HG02571 (cell line): ENCODE measurements around the gene LACRT.

Experiments
- ATAC-seq: cut with Tn5 transposase; IDR thresholded peaks from one replicate; pipeline ENCODE4 v1.9.1; 2021; ENCODE audit warnings: mild to moderate bottlenecking, moderate library complexity; ENCODE audit not compliant: unreplicated experiment

LACRT gene

DNA sequence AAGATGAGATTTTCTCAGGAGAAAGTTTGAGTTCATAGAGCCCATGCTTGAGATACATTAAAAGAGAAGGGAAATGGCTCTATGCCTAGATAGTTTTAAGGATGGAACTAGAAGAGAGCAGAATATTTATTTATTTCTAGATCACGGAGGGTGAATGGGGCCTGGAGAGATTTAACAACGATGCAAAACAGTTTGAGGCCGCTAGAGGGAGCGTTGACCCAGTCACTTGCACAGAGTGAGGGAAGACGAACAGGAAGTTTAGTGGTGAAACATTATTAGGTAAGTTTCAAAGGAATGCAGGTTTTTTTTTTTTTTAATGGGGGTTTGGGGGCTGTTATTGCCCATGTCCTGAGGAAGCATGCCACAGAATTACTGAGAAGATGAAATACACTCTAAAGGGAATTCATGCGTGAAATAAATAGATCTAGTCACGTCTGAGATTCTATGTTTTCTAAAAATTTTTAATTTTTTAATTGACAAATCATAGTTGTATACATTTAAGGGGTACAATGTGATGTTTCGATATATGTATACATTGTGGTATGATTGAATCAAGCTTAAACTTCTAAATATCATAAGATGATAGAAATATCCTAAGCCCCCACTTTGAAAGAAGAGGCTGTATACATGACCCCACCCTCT, 31.4 kb downstream of the LACRT start:
- peak; percentile 80 for ATAC-seq

DNA sequence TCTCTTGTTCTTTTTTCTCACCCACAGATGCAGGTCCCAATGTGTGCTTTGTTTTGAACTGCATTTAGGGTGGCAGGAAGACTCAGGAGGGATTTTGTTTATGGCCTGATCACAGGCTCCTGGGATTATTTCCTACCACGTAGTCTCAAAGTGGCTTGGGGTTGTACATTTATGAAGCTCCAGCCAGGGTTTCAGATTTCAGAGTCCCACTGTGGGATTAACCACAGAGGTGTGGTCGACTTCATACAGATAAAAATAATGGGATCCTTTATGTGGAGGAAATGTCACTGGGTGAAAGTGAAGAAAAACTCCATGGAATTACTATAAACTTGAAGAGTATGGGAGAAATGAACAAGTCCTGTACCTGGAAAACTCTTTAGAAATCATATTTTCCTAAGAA, 32.0 kb downstream of the LACRT start:
- no peak for ATAC-seq

DNA sequence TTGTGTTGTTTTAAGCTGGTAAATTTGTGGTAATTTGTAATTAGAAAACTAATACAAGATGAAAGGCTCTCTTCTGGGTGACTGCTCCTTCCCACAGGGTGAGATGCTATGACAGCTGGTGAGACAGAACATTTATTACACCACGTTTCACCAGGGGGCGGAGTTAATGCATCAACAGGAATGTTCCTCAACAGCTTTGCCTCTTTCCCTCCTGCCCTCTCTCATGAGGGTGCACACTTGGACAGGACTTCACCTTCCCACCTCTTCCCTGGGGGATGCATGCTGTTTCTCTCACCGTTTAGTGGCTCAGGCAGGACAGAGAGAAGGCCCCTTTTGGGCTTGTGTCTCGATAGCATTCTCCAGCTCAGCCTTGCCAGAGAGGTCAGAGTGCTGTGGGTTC, 32.9 kb downstream of the LACRT start:
- ATAC-seq, result no peak

DNA sequence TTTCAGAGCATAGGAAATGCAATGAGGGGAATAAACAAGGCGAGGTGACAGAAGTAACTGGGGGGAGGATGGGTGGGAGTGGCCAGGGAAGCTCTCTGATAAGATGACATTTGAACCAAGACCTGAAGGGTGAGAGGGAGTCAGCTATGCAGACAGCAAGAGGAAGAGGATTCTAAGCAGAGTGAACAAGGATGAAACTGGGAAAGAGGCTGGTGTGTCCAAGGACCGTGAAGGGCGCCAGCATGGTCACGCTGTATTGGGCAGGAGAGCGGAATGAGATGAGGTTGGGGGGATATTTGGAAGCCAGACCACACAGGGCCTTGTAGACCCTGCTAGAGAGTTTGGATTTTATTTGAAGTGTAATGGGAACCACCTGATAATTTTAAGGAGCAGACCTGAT, 35.7 kb downstream of the LACRT start:
- no peak for ATAC-seq

DNA sequence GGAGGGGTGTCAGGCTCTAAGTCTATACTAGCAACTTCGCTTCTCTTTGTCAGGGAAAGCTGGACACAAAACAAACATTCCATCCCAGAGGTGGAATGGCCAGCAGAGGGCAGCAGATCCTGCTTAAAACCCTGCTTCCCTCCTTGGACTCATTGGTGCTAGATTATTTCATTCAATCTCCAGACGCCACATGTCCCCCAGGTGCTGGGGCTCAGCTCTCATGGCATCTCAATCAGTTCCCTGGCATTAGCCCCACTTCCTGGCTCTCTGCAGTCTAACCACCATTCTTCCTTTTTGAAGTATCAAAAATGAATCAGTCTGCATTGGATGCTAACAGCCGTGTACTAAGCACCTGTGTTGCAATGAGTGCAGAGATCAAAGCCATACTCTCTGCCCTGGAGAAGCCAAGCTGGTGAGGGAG, 38.2 kb downstream of the LACRT start:
- no peak for ATAC-seq

DNA sequence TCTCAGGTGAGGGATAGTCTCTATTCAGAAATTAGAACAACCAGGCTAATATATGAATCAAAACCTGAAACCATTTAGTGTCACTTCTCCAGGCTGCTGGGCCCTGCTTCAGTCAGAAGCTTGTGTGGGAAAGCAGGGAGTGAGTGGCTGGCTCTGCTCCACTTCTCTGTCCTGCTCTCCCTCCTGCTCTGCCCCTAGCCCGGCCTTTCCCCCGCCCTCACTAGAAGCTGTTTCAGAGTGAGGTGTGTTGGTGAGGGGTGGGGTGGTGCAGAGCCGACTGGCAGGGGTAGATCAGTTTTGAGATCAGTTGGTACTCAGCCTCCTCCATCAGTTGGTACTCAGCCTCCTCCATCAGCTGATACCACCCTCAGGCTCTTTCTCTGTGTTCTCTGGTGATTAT, 39.2 kb downstream of the LACRT start:
- ATAC-seq, result no peak

DNA sequence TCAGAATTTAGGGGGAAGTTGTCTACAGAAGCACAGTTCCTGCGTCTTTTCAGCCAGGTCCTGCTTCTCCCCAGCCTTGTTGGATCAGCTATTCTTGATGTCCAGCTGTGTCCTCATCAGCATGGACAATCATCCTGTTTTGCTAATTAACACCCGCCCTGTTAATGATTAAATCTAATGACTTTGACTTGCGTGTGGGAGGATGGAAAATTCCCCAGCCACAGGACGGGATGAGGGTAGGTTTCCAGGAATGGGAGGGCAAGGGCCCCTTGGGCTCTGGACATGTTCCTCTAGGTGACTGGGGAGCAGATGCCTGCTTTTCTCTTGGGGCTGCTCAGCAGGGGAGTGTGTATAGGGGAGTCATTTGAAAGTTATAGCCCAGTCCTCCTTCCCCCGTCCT, 41.0 kb downstream of the LACRT start:
- no peak for ATAC-seq

DNA sequence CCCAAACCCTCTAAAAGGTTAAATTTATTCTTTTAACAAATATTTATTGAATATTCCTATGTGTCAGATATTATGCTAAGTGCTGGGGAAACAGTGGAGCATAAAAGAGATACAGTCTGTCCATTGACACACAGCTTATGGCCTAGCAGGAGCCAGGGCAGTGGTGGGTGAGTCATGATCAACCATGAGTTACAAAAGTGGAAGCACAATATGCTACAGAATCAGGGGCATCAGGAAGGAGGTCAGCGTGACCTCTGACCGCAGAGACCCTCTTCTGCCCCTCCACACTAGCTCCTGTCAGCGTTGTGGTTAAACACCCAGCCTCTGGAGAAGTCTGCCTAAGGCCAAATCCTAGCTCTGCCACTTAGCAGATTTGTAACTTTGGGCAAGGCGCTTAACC, 41.6 kb downstream of the LACRT start:
- no peak for ATAC-seq

DNA sequence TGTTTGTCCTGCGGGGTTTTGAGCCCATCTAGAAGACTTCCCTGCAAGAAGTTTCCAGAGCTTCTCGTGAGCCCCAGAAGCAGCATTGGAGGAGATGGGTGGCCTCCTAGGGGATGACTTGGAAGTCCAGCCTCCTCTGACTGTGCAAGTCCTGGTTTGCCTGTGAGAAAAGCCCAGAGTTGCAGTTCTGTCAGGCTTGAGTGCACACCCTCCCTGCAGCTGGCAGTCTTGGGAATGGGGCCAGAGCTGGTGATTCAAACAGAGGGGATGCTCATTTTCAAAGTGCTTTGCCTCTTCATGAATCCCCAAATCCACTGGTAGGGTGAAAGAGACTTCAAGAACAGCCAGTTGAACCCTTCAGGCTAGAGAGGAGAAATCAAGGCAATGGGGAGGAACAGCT, 42.4 kb downstream of the LACRT start:
- no peak for ATAC-seq

DNA sequence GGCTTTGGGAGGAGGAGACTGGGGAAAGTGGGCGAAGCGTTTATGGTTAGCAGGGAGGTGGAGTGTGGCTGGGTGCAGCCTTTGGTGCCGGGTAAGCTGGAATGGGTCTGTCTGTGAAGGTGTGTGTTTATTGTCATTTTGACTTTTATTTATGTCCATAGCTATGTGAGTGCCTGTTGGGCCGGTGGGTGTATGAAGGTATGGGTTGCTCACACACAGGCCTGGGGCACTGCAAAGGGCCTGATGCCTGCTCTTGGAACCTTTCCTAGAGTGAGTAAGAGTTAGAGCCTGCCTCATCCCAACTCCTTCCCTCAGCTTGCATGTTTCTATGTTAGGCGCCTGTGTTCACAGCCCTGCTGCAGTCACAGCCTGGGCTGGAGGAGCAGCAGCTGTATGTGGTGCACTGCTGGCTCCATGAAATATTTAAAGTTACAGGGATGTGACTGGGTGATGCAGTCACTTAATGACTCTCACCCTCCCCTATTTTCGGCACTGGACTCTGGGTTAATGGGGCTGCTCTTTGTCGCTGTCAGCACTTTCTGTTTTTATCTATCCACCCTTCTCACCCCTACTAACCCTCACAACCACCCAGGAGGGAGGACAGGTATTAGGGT, 43.6 kb downstream of the LACRT start:
- ATAC-seq, result no peak

DNA sequence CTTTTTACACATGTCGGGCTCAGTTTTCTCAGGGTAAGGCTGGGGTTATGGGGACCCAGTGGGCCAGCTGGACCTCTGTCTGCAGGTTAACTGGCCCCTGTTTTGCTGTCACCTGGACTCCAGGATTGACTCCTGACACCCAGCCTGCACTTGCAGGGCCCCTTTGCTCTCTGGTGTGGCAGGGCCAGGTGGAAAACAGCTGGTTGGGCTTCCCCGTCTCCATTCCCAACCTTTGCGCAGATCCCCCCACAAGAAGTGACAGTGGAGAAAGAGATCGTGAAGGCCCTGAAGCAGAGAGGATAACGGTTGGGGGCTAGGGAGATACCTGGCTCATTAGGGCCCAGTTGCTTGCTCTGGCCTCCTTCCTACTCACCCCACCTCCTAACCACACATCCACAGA, 44.7 kb downstream of the LACRT start:
- ATAC-seq, result no peak

DNA sequence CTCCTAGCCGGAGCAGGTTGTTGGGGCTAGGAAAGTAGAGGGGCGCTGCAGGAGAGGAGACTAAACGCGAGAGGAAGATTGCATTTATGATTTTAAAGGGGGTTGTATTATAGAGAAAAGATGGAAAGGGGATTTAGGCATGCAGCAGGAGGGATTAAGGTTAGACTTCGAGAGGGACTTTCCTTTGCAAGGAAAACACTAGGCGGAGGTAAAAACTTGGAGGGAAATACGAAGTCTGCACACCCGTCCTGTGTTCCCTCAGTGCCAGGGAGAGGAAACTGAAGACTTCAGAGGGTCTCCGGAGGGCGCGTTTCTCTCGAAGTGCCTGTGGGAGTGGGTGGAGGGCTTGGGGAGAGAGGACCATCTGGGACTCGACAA, 45.8 kb downstream of the LACRT start:
- no peak for ATAC-seq

DNA sequence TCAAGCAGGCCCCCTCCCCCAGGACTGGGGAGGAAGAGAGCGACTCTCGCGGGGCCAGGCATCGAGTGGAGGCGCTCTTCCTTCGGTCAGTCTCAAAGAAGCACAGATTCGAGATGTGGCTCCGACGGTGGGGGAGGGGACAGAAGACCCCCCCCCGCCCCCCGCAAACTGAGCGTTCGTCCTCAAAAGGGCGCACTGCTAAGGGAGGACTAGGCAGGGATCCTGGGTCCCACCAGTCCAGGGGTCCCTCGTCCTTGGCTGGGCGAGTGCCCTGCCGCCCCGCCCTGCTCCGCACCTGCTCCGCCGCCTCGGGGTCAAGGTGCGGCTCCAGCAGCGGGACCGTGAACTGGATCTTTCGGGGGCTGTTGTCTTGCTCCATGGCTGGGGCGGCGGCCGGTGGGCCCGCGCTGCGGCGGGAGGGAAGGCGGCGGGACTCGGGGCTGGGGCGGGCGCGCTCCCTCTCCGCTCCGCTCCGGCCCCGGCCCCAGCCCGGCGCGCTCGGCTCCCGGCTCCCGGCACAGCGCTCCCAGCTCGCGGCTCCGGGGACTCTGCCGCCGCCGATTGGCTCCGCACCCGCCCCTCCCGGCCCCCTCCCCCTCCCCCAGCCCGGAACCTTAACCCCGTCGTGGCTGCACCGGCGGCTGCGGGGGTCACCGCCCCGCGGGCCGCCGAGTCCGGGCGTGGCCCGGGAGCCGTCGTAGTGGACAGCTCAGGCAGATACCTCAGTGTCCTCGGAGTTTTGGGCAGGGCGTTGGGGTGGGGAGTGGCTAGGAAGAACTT, 46.4 kb downstream of the LACRT start, which contains the start of gene PPP1R1A:
Gene PPP1R1A (minus strand): TSS at position 550 of the 780 bp plus-strand sequence. CDS start 171 bp downstream, at position 379.
- ATAC-seq, result no peak

DNA sequence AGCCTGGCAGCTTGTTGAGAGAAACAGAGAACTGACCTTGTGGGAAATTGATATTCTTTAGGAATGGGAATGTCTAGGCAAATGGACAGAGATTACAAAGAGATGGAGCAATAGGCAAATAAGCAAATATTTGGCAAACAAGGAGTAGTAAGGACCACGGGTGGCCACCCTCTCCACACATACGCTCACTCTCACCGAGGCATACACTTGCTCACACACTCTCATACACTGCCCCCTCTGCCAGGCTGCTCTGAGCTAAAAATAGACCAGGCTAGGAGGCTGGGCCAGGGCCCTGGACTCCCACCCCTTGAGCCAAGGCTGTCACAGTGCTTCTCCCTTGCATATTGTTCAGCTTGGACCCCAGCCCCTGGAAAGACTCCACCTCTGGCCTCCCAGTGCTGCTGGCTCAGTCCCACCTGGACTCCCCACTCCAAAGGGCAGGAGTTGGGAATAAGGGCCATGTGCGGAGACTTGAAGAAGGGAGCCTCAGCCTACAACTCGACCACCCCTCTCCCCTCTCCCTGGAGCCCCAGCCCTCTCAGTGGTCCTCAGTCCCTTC, 47.3 kb downstream of the LACRT start:
- ATAC-seq, result no peak

DNA sequence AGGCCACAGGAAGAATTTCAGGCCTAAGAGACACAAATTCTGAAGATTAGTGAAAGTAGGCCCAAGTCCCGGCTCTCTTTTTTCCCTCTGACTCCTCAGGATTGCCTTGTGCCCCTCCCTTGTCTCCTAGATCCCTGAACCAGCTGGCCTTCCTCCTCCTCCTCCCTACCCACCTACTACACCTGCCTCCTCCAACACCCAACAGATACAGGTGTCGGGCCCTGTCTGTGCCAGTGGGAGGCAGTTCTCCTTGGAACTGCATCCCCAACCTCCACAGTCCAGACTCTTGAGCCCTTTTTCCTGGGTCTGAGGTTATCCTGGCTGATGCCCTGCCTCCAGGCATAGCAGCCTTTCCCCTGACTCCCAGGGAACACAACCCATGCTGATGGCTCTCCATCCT, 48.1 kb downstream of the LACRT start:
- ATAC-seq, result no peak

DNA sequence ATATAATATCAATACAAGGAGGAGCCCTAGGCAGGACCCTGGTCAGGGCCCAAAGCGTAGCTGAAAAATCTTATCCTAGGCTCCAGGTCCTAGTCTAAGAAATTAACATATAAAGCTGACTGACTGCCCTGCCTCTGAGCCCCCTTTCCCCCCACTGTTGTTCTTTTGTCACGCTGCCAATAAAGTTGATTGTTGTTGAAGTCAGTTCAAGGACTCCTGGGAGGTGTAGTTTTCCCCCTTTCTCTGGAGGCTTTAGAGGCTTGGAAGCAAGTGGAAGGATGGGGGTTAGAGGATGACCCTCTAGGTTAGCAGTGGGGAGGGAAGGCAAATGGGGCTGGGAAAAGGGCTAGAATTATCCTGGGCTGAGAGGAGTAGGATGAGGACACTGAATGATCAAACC, 49.5 kb downstream of the LACRT start:
- ATAC-seq, result no peak

DNA sequence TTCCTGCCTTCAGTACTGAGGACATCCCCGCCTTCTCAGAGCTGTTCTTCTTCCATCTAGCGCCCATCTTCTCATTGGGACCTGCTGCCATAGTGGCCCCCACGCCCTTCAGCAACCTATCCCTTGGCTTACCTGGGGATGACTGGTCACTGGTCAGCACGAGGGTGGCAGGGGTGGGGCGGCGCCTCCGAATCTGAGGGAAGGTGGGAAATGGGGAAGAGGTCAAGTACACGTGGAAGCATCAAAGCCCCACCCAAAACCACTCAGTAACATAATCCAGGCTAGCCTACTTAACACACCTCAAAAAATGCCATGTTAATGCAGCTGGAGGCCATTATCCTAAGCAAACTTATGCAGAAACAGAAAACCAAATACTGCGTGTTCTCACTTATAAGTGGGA, 50.6 kb downstream of the LACRT start:
- no peak for ATAC-seq

DNA sequence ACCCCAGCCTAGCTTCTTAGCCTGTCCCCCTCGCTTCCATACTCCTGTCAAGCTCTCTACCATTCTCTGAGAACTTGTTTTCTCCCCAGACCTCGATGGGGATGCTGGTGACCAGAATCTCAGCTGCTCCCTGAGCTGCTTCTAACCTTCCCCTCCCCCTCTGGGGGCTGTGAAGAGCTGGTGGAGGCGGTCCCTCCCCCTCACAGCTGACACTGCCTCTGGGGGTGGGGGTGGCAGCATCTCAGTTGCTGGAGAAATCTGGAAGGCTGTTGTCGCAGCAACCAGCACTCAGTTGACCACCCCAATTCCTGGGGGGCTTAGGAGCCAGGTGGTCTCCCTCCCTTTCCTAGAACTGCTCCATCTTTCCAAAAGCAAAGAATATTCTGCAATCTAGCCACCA, 51.0 kb downstream of the LACRT start:
- ATAC-seq, result no peak

DNA sequence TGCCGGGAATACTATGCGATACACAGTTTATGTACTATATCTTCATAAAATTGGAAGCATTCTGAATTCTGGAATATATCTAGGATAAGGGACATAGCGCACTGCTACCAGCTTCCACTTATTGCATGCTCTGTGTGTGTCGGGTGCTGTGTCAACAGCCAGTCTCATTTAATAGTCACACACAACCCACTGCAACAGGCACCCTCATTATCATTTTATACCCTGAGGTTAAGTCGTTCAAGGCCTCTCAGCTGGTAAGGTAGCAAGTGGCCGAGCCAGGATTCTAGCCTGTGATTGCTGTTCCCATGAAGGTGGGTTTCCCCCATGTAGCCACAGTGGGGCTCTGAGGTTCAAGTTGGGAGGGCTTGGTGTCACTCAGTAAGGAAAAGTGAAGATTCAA, 53.3 kb downstream of the LACRT start:
- ATAC-seq, result no peak
